ENCODE measurements around the gene CADPS2.

CADPS2 gene

DNA sequence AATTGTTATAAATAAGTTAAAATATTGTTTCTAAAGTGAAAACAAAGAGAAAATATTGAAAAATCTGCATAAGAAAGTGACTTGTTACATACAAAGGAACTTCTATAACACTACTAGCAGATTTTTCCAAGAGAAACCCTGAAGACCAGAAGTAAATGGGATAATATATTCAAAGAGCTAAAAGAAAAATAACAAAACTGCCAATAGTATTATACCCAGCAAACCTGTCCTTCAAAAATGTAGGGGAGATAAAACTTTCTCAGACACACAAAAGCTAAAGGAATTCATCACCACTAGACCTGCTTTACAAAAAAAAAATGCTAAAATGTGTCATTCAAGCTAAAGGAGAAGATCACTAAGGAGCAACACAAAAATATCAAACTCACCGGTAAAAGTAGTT is 17.0 kb downstream of the CADPS2 start:
- Histone ChIP-seq H4K20me1 (ENCODE audit: insufficient read depth, low read length) (no peaks in the 10 kb centered on the region), H3K4me2 (ENCODE audit: low read depth, low read length) (no peak overlapping the region), H3K36me3 (replicated peaks; ENCODE audit: insufficient read depth, low read length) (peaks cover 8% of the 10 kb centered on the region; the same call in 1 of the 2 replicates), H3K9ac (ENCODE audit: low read length) (no peak overlapping the region), H3K9me3 (replicated peaks; ENCODE audit: insufficient read depth, low read length) (0 out of 2 replicates have a peak, but pooled peaks cover 5% of the 10 kb centered on the region), H3K4me3 (ENCODE audit: low read length) (no peak overlapping the region), H3K79me2 (ENCODE audit: low read length) (peaks cover 86% of the 10 kb centered on the region), H2AFZ (ENCODE audit: low read length) (no peak overlapping the region), H3K27ac (ENCODE audit: low read length) (no peak overlapping the region), H3F3A (ENCODE audit: insufficient read depth, low read length) (no peaks in the 10 kb centered on the region), H3K4me1 (ENCODE audit: low read length) (no peaks in the 10 kb centered on the region), H3K9me2 (replicated peaks; ENCODE audit: insufficient read depth, low read length) (no peaks in the 10 kb centered on the region), H3K27me3 (replicated peaks; ENCODE audit: insufficient read depth, low read length) (no peaks in the 10 kb centered on the region)
- TF ChIP-seq EZH2 (optimal IDR thresholded peaks at IDR 0.05; ENCODE audit: low read depth, low read length): no peak
- DNase-seq: no peak

DNA sequence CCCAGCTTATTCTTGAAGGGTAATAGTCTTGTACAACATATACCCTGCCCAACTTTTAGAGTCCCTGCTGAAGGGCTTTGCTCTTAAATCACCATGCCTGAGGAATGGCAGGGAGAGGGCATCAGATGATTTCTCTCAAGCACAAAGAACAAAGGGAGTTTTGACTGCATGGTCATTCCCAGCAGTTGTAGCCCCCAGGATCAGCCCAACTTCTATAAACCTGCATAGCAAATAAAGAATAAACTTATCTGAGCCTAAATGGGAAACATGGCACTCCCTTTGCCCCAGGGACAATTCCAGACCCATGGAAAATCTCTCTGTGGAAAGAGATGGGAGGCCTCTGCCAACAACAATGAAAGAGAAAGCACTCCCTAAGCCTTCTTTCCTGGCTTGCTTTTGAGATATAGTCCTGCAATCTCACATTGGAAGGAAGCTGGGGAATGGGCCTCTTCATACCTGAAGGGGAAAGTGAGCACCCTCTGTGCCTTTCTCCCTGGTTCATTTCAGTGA is 18.7 kb downstream of the CADPS2 start:
- no peaks in the 10 kb centered on the region for H4K20me1 ChIP-seq (ENCODE audit: insufficient read depth, low read length)
- no peaks in the 10 kb centered on the region for H3K9me2 ChIP-seq (replicated peaks; ENCODE audit: insufficient read depth, low read length)
- no peak for DNase-seq
- no peaks in the 10 kb centered on the region for H3F3A ChIP-seq (ENCODE audit: insufficient read depth, low read length)
- 0 out of 2 replicates have a peak, but pooled peaks cover 5% of the 10 kb centered on the region for H3K9me3 ChIP-seq (replicated peaks; ENCODE audit: insufficient read depth, low read length)
- no peak overlapping the region for H3K4me2 ChIP-seq (ENCODE audit: low read depth, low read length)
- H3K27me3 ChIP-seq (replicated peaks; ENCODE audit: insufficient read depth, low read length): no peaks in the 10 kb centered on the region
- peaks cover 83% of the 10 kb centered on the region for H3K79me2 ChIP-seq (ENCODE audit: low read length)
- TF ChIP-seq EZH2 (optimal IDR thresholded peaks at IDR 0.05; ENCODE audit: low read depth, low read length): no peak
- TF ChIP-seq EZH2phosphoT487 (IDR thresholded peaks at IDR 0.05; ENCODE audit: low read length): no peak
- TF ChIP-seq, protein P1, sequence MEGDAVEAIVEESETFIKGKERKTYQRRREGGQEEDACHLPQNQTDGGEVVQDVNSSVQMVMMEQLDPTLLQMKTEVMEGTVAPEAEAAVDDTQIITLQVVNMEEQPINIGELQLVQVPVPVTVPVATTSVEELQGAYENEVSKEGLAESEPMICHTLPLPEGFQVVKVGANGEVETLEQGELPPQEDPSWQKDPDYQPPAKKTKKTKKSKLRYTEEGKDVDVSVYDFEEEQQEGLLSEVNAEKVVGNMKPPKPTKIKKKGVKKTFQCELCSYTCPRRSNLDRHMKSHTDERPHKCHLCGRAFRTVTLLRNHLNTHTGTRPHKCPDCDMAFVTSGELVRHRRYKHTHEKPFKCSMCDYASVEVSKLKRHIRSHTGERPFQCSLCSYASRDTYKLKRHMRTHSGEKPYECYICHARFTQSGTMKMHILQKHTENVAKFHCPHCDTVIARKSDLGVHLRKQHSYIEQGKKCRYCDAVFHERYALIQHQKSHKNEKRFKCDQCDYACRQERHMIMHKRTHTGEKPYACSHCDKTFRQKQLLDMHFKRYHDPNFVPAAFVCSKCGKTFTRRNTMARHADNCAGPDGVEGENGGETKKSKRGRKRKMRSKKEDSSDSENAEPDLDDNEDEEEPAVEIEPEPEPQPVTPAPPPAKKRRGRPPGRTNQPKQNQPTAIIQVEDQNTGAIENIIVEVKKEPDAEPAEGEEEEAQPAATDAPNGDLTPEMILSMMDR (IDR thresholded peaks at IDR 0.05; ENCODE audit: low read length): no peak
- no peak overlapping the region for H3K27ac ChIP-seq (ENCODE audit: low read length)
- H3K36me3 ChIP-seq (replicated peaks; ENCODE audit: insufficient read depth, low read length): peaks cover 8% of the 10 kb centered on the region; the same call in 1 of the 2 replicates
- H3K4me1 ChIP-seq (ENCODE audit: low read length): no peaks in the 10 kb centered on the region
- no peak overlapping the region for H2AFZ ChIP-seq (ENCODE audit: low read length)
- no peak overlapping the region for H3K9ac ChIP-seq (ENCODE audit: low read length)
- no peak overlapping the region for H3K4me3 ChIP-seq (ENCODE audit: low read length)

DNA sequence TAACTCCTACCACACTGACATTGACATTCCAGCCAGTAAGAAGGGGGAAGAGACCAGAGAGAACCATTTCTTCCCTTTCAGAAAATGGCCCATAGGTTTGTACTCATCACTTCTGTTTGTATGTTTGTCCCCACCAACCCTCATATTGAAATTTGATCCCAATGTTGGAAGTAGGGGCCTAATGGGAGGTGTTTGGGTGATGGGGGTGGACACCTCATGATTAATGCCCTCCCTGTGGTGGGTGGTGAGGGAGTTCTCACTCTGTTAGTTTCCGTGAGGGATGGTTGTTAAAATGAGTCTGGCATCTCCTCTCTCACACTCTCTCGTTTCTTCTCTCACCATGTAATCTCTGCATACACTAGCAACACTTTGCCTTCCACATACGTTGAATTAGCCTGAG is 21.4 kb downstream of the CADPS2 start:
- H3F3A ChIP-seq (ENCODE audit: insufficient read depth, low read length): no peaks in the 10 kb centered on the region
- peaks cover 70% of the 10 kb centered on the region for H3K79me2 ChIP-seq (ENCODE audit: low read length)
- no peak for DNase-seq
- H3K9ac ChIP-seq (ENCODE audit: low read length): no peak overlapping the region
- no peak overlapping the region for H3K27ac ChIP-seq (ENCODE audit: low read length)
- no peak overlapping the region for H3K4me2 ChIP-seq (ENCODE audit: low read depth, low read length)
- no peak overlapping the region for H2AFZ ChIP-seq (ENCODE audit: low read length)
- peaks cover 5% of the 10 kb centered on the region; the same call in 1 of the 2 replicates for H3K36me3 ChIP-seq (replicated peaks; ENCODE audit: insufficient read depth, low read length)
- H4K20me1 ChIP-seq (ENCODE audit: insufficient read depth, low read length): no peaks in the 10 kb centered on the region
- 0 out of 2 replicates have a peak, but pooled peaks cover 5% of the 10 kb centered on the region for H3K9me3 ChIP-seq (replicated peaks; ENCODE audit: insufficient read depth, low read length)
- no peaks in the 10 kb centered on the region for H3K27me3 ChIP-seq (replicated peaks; ENCODE audit: insufficient read depth, low read length)
- H3K4me3 ChIP-seq (ENCODE audit: low read length): no peak overlapping the region
- TF ChIP-seq EZH2 (optimal IDR thresholded peaks at IDR 0.05; ENCODE audit: low read depth, low read length) (no peak), EZH2phosphoT487 (IDR thresholded peaks at IDR 0.05; ENCODE audit: low read length) (no peak)
- TF ChIP-seq, protein P1 (IDR thresholded peaks at IDR 0.05; ENCODE audit: low read length): no peak
- H3K9me2 ChIP-seq (replicated peaks; ENCODE audit: insufficient read depth, low read length): no peaks in the 10 kb centered on the region
- no peaks in the 10 kb centered on the region for H3K4me1 ChIP-seq (ENCODE audit: low read length)

DNA sequence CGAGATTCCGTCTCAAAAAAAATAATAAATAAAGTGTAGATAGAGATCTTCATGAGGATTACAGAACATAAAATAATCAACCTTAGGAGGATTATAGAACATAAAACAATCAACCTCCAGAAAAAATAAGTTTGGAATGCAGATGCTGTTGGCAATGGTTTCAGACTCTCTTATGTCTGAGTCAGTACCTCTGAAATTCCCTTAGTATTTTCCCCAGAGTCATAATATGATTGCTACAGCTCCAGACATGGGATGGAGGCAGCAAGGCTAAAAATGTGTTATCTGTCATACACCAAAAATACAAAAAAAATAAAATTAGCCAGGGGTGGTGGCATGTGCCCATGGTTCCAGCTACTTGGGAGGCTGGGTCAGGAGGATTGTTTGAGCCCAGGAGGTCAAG is 22.2 kb downstream of the CADPS2 start:
- H3K9me3 ChIP-seq (replicated peaks; ENCODE audit: insufficient read depth, low read length): no peaks in the 10 kb centered on the region

More for the DNA sequence above, 22.2 kb downstream of the CADPS2 start:
- H3K4me1 ChIP-seq (ENCODE audit: low read length): no peaks in the 10 kb centered on the region
- H4K20me1 ChIP-seq (ENCODE audit: insufficient read depth, low read length): no peaks in the 10 kb centered on the region
- no peak overlapping the region for H2AFZ ChIP-seq (ENCODE audit: low read length)
- H3K36me3 ChIP-seq (replicated peaks; ENCODE audit: insufficient read depth, low read length): no peaks in the 10 kb centered on the region; the same call in 1 of the 2 replicates
- H3K9me2 ChIP-seq (replicated peaks; ENCODE audit: insufficient read depth, low read length): no peaks in the 10 kb centered on the region
- no peaks in the 10 kb centered on the region for H3K27me3 ChIP-seq (replicated peaks; ENCODE audit: insufficient read depth, low read length)
- no peak overlapping the region for H3K9ac ChIP-seq (ENCODE audit: low read length)
- no peak overlapping the region for H3K4me3 ChIP-seq (ENCODE audit: low read length)
- H3F3A ChIP-seq (ENCODE audit: insufficient read depth, low read length): no peaks in the 10 kb centered on the region
- no peak overlapping the region for H3K4me2 ChIP-seq (ENCODE audit: low read depth, low read length)
- H3K27ac ChIP-seq (ENCODE audit: low read length): no peak overlapping the region
- H3K79me2 ChIP-seq (ENCODE audit: low read length): peaks cover 63% of the 10 kb centered on the region
- no peak for DNase-seq
- TF ChIP-seq EZH2 (optimal IDR thresholded peaks at IDR 0.05; ENCODE audit: low read depth, low read length) (no peak), EZH2phosphoT487 (IDR thresholded peaks at IDR 0.05; ENCODE audit: low read length) (no peak)
- TF ChIP-seq, protein P1 (IDR thresholded peaks at IDR 0.05; ENCODE audit: low read length): no peak

Measured in MM.1S (cell line).